Hematopoietic multipotent progenitor cell treated with erythropoietin and hydrocortisone succinate and interleukin-3 and kit ligand, for 4 days (in vitro differentiated cells): Measurements from ENCODE around the gene MFRP.
"Not testable (repeated sequence)": the region's sequence is repeated elsewhere in the genome, so short reads cannot be mapped to it uniquely, and the experiment has no call there.

Source experiments
- DNase-seq: peaks from one replicate; pipeline ENCODE4 v3.0.0-alpha.2; 2015

Gene MFRP

GRCh38 chr11:119346605-119347004 is at the start of gene MFRP:
MFRP (minus strand) TSS chr11:119346705; CDS start chr11:119346513, 192 bp downstream.
- DNase-seq, result no peak

- no peak for DNase-seq
These were observed 44.8 kb upstream of the MFRP start for GRCh38 chr11:119391275-119391674.

GRCh38 chr11:119389611-119390254 is 43.2 kb upstream of the MFRP start:
- DNase-seq, result peak; percentile 48

GRCh38 chr11:119388103-119388502 is 41.6 kb upstream of the MFRP start:
- DNase-seq, result no peak

- no peak for DNase-seq
These were observed 37.8 kb upstream of the MFRP start for GRCh38 chr11:119384332-119384731.

GRCh38 chr11:119382513-119382912 is 36.0 kb upstream of the MFRP start:
- not testable (repeated sequence) for DNase-seq

- no peak for DNase-seq
These were observed 35.6 kb upstream of the MFRP start for GRCh38 chr11:119382101-119382500.

- DNase-seq, result peak; percentile 97
These were observed 34.9 kb upstream of the MFRP start, which contains the start of gene USP2 for GRCh38 chr11:119381181-119381988. USP2 (minus strand) TSS chr11:119381690; CDS start chr11:119373480, 8,210 bp downstream.

- no peak for DNase-seq
These were observed 34.3 kb upstream of the MFRP start for GRCh38 chr11:119380827-119381180.

- DNase-seq, result no peak
These were observed 33.8 kb upstream of the MFRP start for GRCh38 chr11:119380160-119380826.

GRCh38 chr11:119378851-119379465 is 32.5 kb upstream of the MFRP start:
- no peak for DNase-seq

- DNase-seq, result no peak
These were observed 31.6 kb upstream of the MFRP start for GRCh38 chr11:119377961-119378667.

- DNase-seq, result no peak
These were observed 30.8 kb upstream of the MFRP start for GRCh38 chr11:119377112-119377901.

- no peak for DNase-seq
These were observed 29.8 kb upstream of the MFRP start for GRCh38 chr11:119376197-119376847.

GRCh38 chr11:119375337-119376196 is 29.1 kb upstream of the MFRP start:
- DNase-seq, result no peak

- peak; percentile 45 for DNase-seq
These were observed 28.3 kb upstream of the MFRP start for GRCh38 chr11:119374632-119375336.

- peak; percentile 63 for DNase-seq
These were observed 27.6 kb upstream of the MFRP start for GRCh38 chr11:119373921-119374631.

- no peak for DNase-seq
These were observed 26.8 kb upstream of the MFRP start for GRCh38 chr11:119373059-119373920.
